ENCODE data around the gene TMEM198.

GRCh38 chr2:219596954-219597551 is 53.2 kb downstream of the TMEM198 start:
- TF ChIP-seq CTCF (IDR thresholded peaks at IDR 0.05) (no peak), POLR2AphosphoS5 (IDR thresholded peaks at IDR 0.05; ENCODE audit: low read depth, low read length) (no peak), SIN3A (IDR thresholded peaks at IDR 0.05; ENCODE audit: borderline replicate concordance, insufficient read depth, low read depth, low read length) (no peak)
